Hematopoietic multipotent progenitor cell treated with erythropoietin and hydrocortisone succinate and interleukin-3 and kit ligand, for 15 days (in vitro differentiated cells): ENCODE measurements around the gene CALML4.
A peak's percentile ranks its signal among the peaks of the same experiment; 100 is the strongest.
"Not testable (repeated sequence)": the region's sequence is repeated elsewhere in the genome, so short reads cannot be mapped to it uniquely, and the experiment has no call there.

Source experiments
- DNase-seq: peaks from one replicate; pipeline ENCODE4 v3.0.0-alpha.2; 2015; ENCODE audit warnings: low spot score

CALML4 gene

GRCh38 chr15:68204776-68205557, at the start of gene CALML4:
CALML4 (minus strand) TSS chr15:68205332; CDS start chr15:68205247, 85 bp downstream.
- DNase-seq, result no peak

GRCh38 chr15:68252925-68253534, 47.9 kb upstream of the CALML4 start:
- DNase-seq, result peak; percentile 70

GRCh38 chr15:68249058-68249713, 44.1 kb upstream of the CALML4 start:
- no peak for DNase-seq

- DNase-seq, result no peak
Measured at GRCh38 chr15:68244235-68244634, 39.1 kb upstream of the CALML4 start.

GRCh38 chr15:68241088-68241935, 36.2 kb upstream of the CALML4 start:
- DNase-seq, result no peak

- no peak for DNase-seq
Measured at GRCh38 chr15:68239025-68239424, 33.9 kb upstream of the CALML4 start.

- no peak for DNase-seq
Measured at GRCh38 chr15:68235022-68235421, 29.9 kb upstream of the CALML4 start.

GRCh38 chr15:68234520-68234919, 29.4 kb upstream of the CALML4 start:
- not testable (repeated sequence) for DNase-seq

- DNase-seq, result no peak
Measured at GRCh38 chr15:68234060-68234459, 28.9 kb upstream of the CALML4 start.

- no peak for DNase-seq
Measured at GRCh38 chr15:68232937-68233336, 27.8 kb upstream of the CALML4 start.

- DNase-seq, result no peak
Measured at GRCh38 chr15:68232449-68232848, 27.3 kb upstream of the CALML4 start.

GRCh38 chr15:68231102-68231818, 26.1 kb upstream of the CALML4 start:
- DNase-seq, result no peak

- DNase-seq, result no peak
Measured at GRCh38 chr15:68230157-68231100, 25.3 kb upstream of the CALML4 start.

GRCh38 chr15:68229386-68230156, 24.4 kb upstream of the CALML4 start, which contains the start of gene CLN6:
CLN6 (minus strand) TSS chr15:68229728; CDS start chr15:68229584, 144 bp downstream.
- DNase-seq, result peak; percentile 79

GRCh38 chr15:68228971-68229385, 23.8 kb upstream of the CALML4 start:
- DNase-seq, result peak; percentile 12

GRCh38 chr15:68228143-68228970, 23.2 kb upstream of the CALML4 start:
- DNase-seq, result no peak

- peak; percentile 20 for DNase-seq
Measured at GRCh38 chr15:68227643-68228142, 22.6 kb upstream of the CALML4 start.

GRCh38 chr15:68225442-68225841, 20.3 kb upstream of the CALML4 start:
- not testable (repeated sequence) for DNase-seq
